ENCODE results near the gene ACSF2.

Gene ACSF2

GRCh38 chr17:50453901-50454300, 27.9 kb downstream of the ACSF2 start:
- H3K4me3 ChIP-seq (ENCODE audit: low read length), result no peak overlapping the region
- no peak for DNase-seq
- H2AFZ ChIP-seq (ENCODE audit: low read length), result no peak overlapping the region
- H3K27me3 ChIP-seq (replicated peaks; ENCODE audit: insufficient read depth, low read length), result no peaks in the 10 kb centered on the region
- H3K4me2 ChIP-seq (ENCODE audit: low read depth, low read length), result no peak overlapping the region
- TF ChIP-seq EZH2 (optimal IDR thresholded peaks at IDR 0.05; ENCODE audit: low read depth, low read length) (no peak), CTCF (IDR thresholded peaks at IDR 0.05; ENCODE audit: low read length) (no peak), EZH2phosphoT487 (IDR thresholded peaks at IDR 0.05; ENCODE audit: low read length) (no peak)
- no peaks in the 10 kb centered on the region for H3K9me3 ChIP-seq (replicated peaks; ENCODE audit: insufficient read depth, low read length)
- no peak overlapping the region for H3K9ac ChIP-seq (ENCODE audit: low read length)
- no peaks in the 10 kb centered on the region for H4K20me1 ChIP-seq (ENCODE audit: insufficient read depth, low read length)
- no peak overlapping the region for H3K27ac ChIP-seq (ENCODE audit: low read length)
- H3K9me2 ChIP-seq (replicated peaks; ENCODE audit: insufficient read depth, low read length), result no peaks in the 10 kb centered on the region
- H3K36me3 ChIP-seq (replicated peaks; ENCODE audit: insufficient read depth, low read length), result no peaks in the 10 kb centered on the region
- no peaks in the 10 kb centered on the region for H3K79me2 ChIP-seq (ENCODE audit: low read length)
- no peaks in the 10 kb centered on the region for H3K4me1 ChIP-seq (ENCODE audit: low read length)
- H3F3A ChIP-seq (ENCODE audit: insufficient read depth, low read length), result no peaks in the 10 kb centered on the region

GRCh38 chr17:50457621-50458020, 31.6 kb downstream of the ACSF2 start:
- Histone ChIP-seq H3K4me2 (ENCODE audit: low read depth, low read length) (no peak overlapping the region), H3K36me3 (replicated peaks; ENCODE audit: insufficient read depth, low read length) (no peaks in the 10 kb centered on the region), H3K9me3 (replicated peaks; ENCODE audit: insufficient read depth, low read length) (no peaks in the 10 kb centered on the region), H3F3A (ENCODE audit: insufficient read depth, low read length) (no peaks in the 10 kb centered on the region), H3K79me2 (ENCODE audit: low read length) (no peaks in the 10 kb centered on the region), H3K9me2 (replicated peaks; ENCODE audit: insufficient read depth, low read length) (no peaks in the 10 kb centered on the region), H2AFZ (ENCODE audit: low read length) (no peak overlapping the region), H3K9ac (ENCODE audit: low read length) (no peak overlapping the region), H3K27ac (ENCODE audit: low read length) (no peak overlapping the region), H3K4me3 (ENCODE audit: low read length) (no peak overlapping the region), H3K27me3 (replicated peaks; ENCODE audit: insufficient read depth, low read length) (no peaks in the 10 kb centered on the region), H3K4me1 (ENCODE audit: low read length) (no peaks in the 10 kb centered on the region), H4K20me1 (ENCODE audit: insufficient read depth, low read length) (no peaks in the 10 kb centered on the region)
- no peak for DNase-seq
- TF ChIP-seq EZH2 (optimal IDR thresholded peaks at IDR 0.05; ENCODE audit: low read depth, low read length), result no peak

- H3K79me2 ChIP-seq (ENCODE audit: low read length), result no peaks in the 10 kb centered on the region
- TF ChIP-seq CTCF (IDR thresholded peaks at IDR 0.05; ENCODE audit: low read length), result no peak
- no peak for TF ChIP-seq EZH2 (optimal IDR thresholded peaks at IDR 0.05; ENCODE audit: low read depth, low read length)
- no peak for TF ChIP-seq EZH2phosphoT487 (IDR thresholded peaks at IDR 0.05; ENCODE audit: low read length)
- H3F3A ChIP-seq (ENCODE audit: insufficient read depth, low read length), result no peaks in the 10 kb centered on the region
- H3K9me2 ChIP-seq (replicated peaks; ENCODE audit: insufficient read depth, low read length), result no peaks in the 10 kb centered on the region
- H3K36me3 ChIP-seq (replicated peaks; ENCODE audit: insufficient read depth, low read length), result no peaks in the 10 kb centered on the region
- no peak overlapping the region for H3K9ac ChIP-seq (ENCODE audit: low read length)
- H4K20me1 ChIP-seq (ENCODE audit: insufficient read depth, low read length), result no peaks in the 10 kb centered on the region
- H3K9me3 ChIP-seq (replicated peaks; ENCODE audit: insufficient read depth, low read length), result no peaks in the 10 kb centered on the region
- no peak overlapping the region for H3K4me2 ChIP-seq (ENCODE audit: low read depth, low read length)
- no peak overlapping the region for H3K4me3 ChIP-seq (ENCODE audit: low read length)
- no peak overlapping the region for H3K27ac ChIP-seq (ENCODE audit: low read length)
- no peak for DNase-seq
- no peak overlapping the region for H2AFZ ChIP-seq (ENCODE audit: low read length)
- H3K27me3 ChIP-seq (replicated peaks; ENCODE audit: insufficient read depth, low read length), result no peaks in the 10 kb centered on the region
- H3K4me1 ChIP-seq (ENCODE audit: low read length), result no peaks in the 10 kb centered on the region
These were observed 32.3 kb downstream of the ACSF2 start for GRCh38 chr17:50458270-50458669.

- no peaks in the 10 kb centered on the region for H3K9me3 ChIP-seq (replicated peaks; ENCODE audit: insufficient read depth, low read length)
- H3K4me2 ChIP-seq (ENCODE audit: low read depth, low read length), result no peak overlapping the region
- H3K79me2 ChIP-seq (ENCODE audit: low read length), result no peaks in the 10 kb centered on the region
- no peaks in the 10 kb centered on the region for H3K4me1 ChIP-seq (ENCODE audit: low read length)
- H3K27ac ChIP-seq (ENCODE audit: low read length), result no peak overlapping the region
- H3K27me3 ChIP-seq (replicated peaks; ENCODE audit: insufficient read depth, low read length), result no peaks in the 10 kb centered on the region
- H4K20me1 ChIP-seq (ENCODE audit: insufficient read depth, low read length), result no peaks in the 10 kb centered on the region
- no peaks in the 10 kb centered on the region for H3F3A ChIP-seq (ENCODE audit: insufficient read depth, low read length)
- no peaks in the 10 kb centered on the region for H3K36me3 ChIP-seq (replicated peaks; ENCODE audit: insufficient read depth, low read length)
- no peak overlapping the region for H3K9ac ChIP-seq (ENCODE audit: low read length)
- no peak overlapping the region for H2AFZ ChIP-seq (ENCODE audit: low read length)
- DNase-seq, result no peak
- TF ChIP-seq EZH2 (optimal IDR thresholded peaks at IDR 0.05; ENCODE audit: low read depth, low read length) (no peak), EZH2phosphoT487 (IDR thresholded peaks at IDR 0.05; ENCODE audit: low read length) (no peak), CTCF (IDR thresholded peaks at IDR 0.05; ENCODE audit: low read length) (no peak)
- H3K9me2 ChIP-seq (replicated peaks; ENCODE audit: insufficient read depth, low read length), result no peaks in the 10 kb centered on the region
- H3K4me3 ChIP-seq (ENCODE audit: low read length), result no peak overlapping the region
These were observed 33.0 kb downstream of the ACSF2 start for GRCh38 chr17:50458701-50459676.
